CD14-positive monocyte (primary cell): ENCODE measurements around the gene GKAP1. TPM values are rescaled to one million over a fixed set of nuclear protein-coding genes. Genes with fewer than 3 reads are reported as not detected.

Experiments
- DNase-seq, 3 donors: peaks; one replicate each; pipeline ENCODE4 v3.0.0-alpha.2; 2011 to 2022
- H2AFZ ChIP-seq: 2 replicates; pipeline ENCODE4 v1.6.0; 2012; ENCODE audit warnings: mild to moderate bottlenecking, low read depth, low read length, inconsistent platforms; ENCODE audit not compliant: insufficient read depth, poor library complexity, severe bottlenecking
- H3K27ac ChIP-seq, 2 donors: 1 replicate in 1 of 2; 2 replicates in 1 of 2; pipeline ENCODE4 v1.5.1; 2012 to 2013; ENCODE audit warnings: low read length in 2 of 2, control low read depth in 1 of 2, inconsistent platforms in 1 of 2, low read depth in 1 of 2, mild to moderate bottlenecking in 1 of 2
- H3K27me3 ChIP-seq, 2 donors: one replicate each; pipeline versions ENCODE4 v1.6.0 to v1.6.1; 2011 to 2013; ENCODE audit warnings: low read length in 2 of 2; ENCODE audit not compliant: control insufficient read depth in 2 of 2, insufficient read depth in 2 of 2
- H3K36me3 ChIP-seq, 2 donors: replicated peaks in 1 of 2; 1 replicate in 1 of 2; 2 replicates in 1 of 2; pipeline versions ENCODE4 v1.5.1 to v1.6.1; 2012 to 2013; ENCODE audit warnings: low read length in 2 of 2, control low read depth in 1 of 2, inconsistent platforms in 1 of 2, mild to moderate bottlenecking in 1 of 2; ENCODE audit not compliant: insufficient read depth in 2 of 2, control insufficient read depth in 1 of 2
- H3K4me1 ChIP-seq, 2 donors: 1 replicate in 1 of 2; 2 replicates in 1 of 2; pipeline versions ENCODE4 v1.5.1 to v1.6.1; 2012 to 2013; ENCODE audit warnings: low read length in 2 of 2, control low read depth in 1 of 2, inconsistent platforms in 1 of 2, mild to moderate bottlenecking in 1 of 2, moderate library complexity in 1 of 2; ENCODE audit not compliant: insufficient read depth in 2 of 2, control insufficient read depth in 1 of 2
- H3K4me2 ChIP-seq: replicated peaks from 2 replicates; pipeline ENCODE3; 2012; ENCODE audit warnings: low read length, moderate library complexity, mild to moderate bottlenecking; ENCODE audit not compliant: poor library complexity, severe bottlenecking; ENCODE audit errors: extremely low read depth
- H3K4me3 ChIP-seq, 3 experiments: fragments of 200-600 bp in 1 of 3; sonication (generic) in 1 of 3; replicated peaks in 1 of 3; 1 replicate in 2 of 3; 2 replicates in 1 of 3; pipeline ENCODE4 v1.5.1; 2011 to 2013; ENCODE audit warnings: low read length in 3 of 3, mild to moderate bottlenecking in 3 of 3, control low read depth in 2 of 3, low read depth in 2 of 3, inconsistent platforms in 1 of 3, moderate library complexity in 1 of 3
- H3K79me2 ChIP-seq: 2 replicates; pipeline ENCODE4 v1.6.0; 2012; ENCODE audit warnings: mild to moderate bottlenecking, control low read depth, inconsistent platforms, low read length, moderate library complexity; ENCODE audit not compliant: insufficient read depth
- H3K9ac ChIP-seq: 2 replicates; pipeline ENCODE4 v1.6.0; 2017; ENCODE audit warnings: low read length, mild to moderate bottlenecking; ENCODE audit not compliant: insufficient read depth, poor library complexity, severe bottlenecking
- H3K9me3 ChIP-seq, 2 donors: replicated peaks in 1 of 2; 1 replicate in 1 of 2; 2 replicates in 1 of 2; pipeline versions ENCODE4 v1.5.1 to v1.6.1; 2012 to 2013; ENCODE audit warnings: low read length in 2 of 2, control low read depth in 1 of 2; ENCODE audit not compliant: control insufficient read depth in 1 of 2, insufficient read depth in 1 of 2
- H4K20me1 ChIP-seq: 2 replicates; pipeline ENCODE4 v1.6.0; 2012; ENCODE audit warnings: mild to moderate bottlenecking, low read length, control low read depth, moderate library complexity; ENCODE audit not compliant: insufficient read depth
- H3K27ac Mint-ChIP-seq, 7 donors: one replicate each; pipeline ENCODE4 v1.8.0; 2020; ENCODE audit warnings: mild to moderate bottlenecking in 7 of 7, mixed read lengths in 7 of 7, moderate library complexity in 6 of 7, inconsistent platforms in 2 of 7
- H3K27me3 Mint-ChIP-seq, 3 donors: one replicate each; pipeline ENCODE4 v1.8.0; 2021 to 2022; ENCODE audit warnings: low read depth in 3 of 3, mild to moderate bottlenecking in 3 of 3, mixed read lengths in 3 of 3, moderate library complexity in 3 of 3, inconsistent platforms in 1 of 3
- H3K36me3 Mint-ChIP-seq, 2 donors: one replicate each; pipeline ENCODE4 v1.8.0; 2020; ENCODE audit warnings: mixed read lengths in 2 of 2, inconsistent platforms in 1 of 2, mild to moderate bottlenecking in 1 of 2
- H3K4me1 Mint-ChIP-seq: one replicate; pipeline ENCODE4 v1.8.0; 2020; ENCODE audit warnings: mild to moderate bottlenecking, mixed read lengths
- H3K4me3 Mint-ChIP-seq, 2 donors: one replicate each; pipeline ENCODE4 v1.8.0; 2020; ENCODE audit warnings: mild to moderate bottlenecking in 2 of 2, mixed read lengths in 2 of 2, moderate library complexity in 1 of 2
- H3K9me3 Mint-ChIP-seq, 7 donors: one replicate each; pipeline ENCODE4 v1.8.0; 2020 to 2022; ENCODE audit warnings: mixed read lengths in 7 of 7, mild to moderate bottlenecking in 6 of 7, moderate library complexity in 6 of 7, inconsistent platforms in 2 of 7
- CTCF ChIP-seq: fragments of 200-600 bp; IDR thresholded peaks from one replicate; pipeline ENCODE4 v1.8.0; 2022; ENCODE audit warnings: antibody characterized with exemption, mild to moderate bottlenecking
- WGBS: methylation state at CpG from one replicate; pipeline ENCODE4 v1.1.5; 2013; ENCODE audit warnings: missing lambda C conversion rate; ENCODE audit not compliant: insufficient coverage; 5-methylcytosine and 5-hydroxymethylcytosine counted together
- intact Hi-C, 2 donors: fragments of 100-400 bp; cut with micrococcal nuclease; formaldehyde crosslinking; loops; one replicate each; pipeline versions ENCODE4 v1.15.0 to v1.15.1; 2023
- polyA plus RNA-seq, 3 donors: library from polyadenylated mRNA; depleted of rRNA in 1 of 3; unstranded in 2 of 3; stranded (reverse) in 1 of 3; fragments of 300-500 nt in 2 of 3; fragments of >200 nt in 1 of 3; fragmentation: Illumina TruSeq in 2 of 3; gene quantifications; 1 replicate in 2 of 3; 2 replicates in 1 of 3; pipeline ENCODE4 v1.2.3, GENCODE V29; 2012 to 2021

GKAP1 gene
- polyA plus RNA-seq, 3 donors: 0.71 to 1.5 (median 1.4) TPM

GRCh38 chr9:83724436-83724835, 93.1 kb downstream of the GKAP1 start:
- no peak overlapping the region for H2AFZ ChIP-seq
- peaks cover 7 to 13% of the 10 kb centered on the region in 2 donors for H3K9me3 ChIP-seq
- no peak for DNase-seq
- Mint-ChIP-seq H3K9me3 (peaks cover 3 to 28% (median 10%) of the 10 kb centered on the region in 7 donors), H3K27ac (no peak overlapping the region), H3K4me3 (no peak overlapping the region), H3K27me3 (peaks cover 0 to 3% (median 2%) of the 10 kb centered on the region in 3 donors), H3K4me1 (no peaks in the 10 kb centered on the region), H3K36me3 (no peaks in the 10 kb centered on the region)
- H3K4me2 ChIP-seq: no peak overlapping the region
- no peak overlapping the region for H3K27ac ChIP-seq
- H3K36me3 ChIP-seq: no peaks in the 10 kb centered on the region
- no peaks in the 10 kb centered on the region for H4K20me1 ChIP-seq
- no peaks in the 10 kb centered on the region for H3K27me3 ChIP-seq
- H3K79me2 ChIP-seq: no peaks in the 10 kb centered on the region
- H3K4me1 ChIP-seq: no peaks in the 10 kb centered on the region
- H3K9ac ChIP-seq: no peak overlapping the region
- no peak for TF ChIP-seq CTCF
- intact Hi-C loops: no loop called here
- H3K4me3 ChIP-seq: no peak overlapping the region

GRCh38 chr9:83722726-83723495, 94.7 kb downstream of the GKAP1 start:
- H2AFZ ChIP-seq: no peak overlapping the region

More at GRCh38 chr9:83722726-83723495, 94.7 kb downstream of the GKAP1 start:
- WGBS: no CpG with 5 or more reads among the region's 2 CpGs
- Mint-ChIP-seq H3K36me3 (no peaks in the 10 kb centered on the region), H3K4me3 (no peak overlapping the region), H3K27me3 (peaks cover 0 to 3% (median 2%) of the 10 kb centered on the region in 3 donors), H3K9me3 (peaks cover 3 to 28% (median 10%) of the 10 kb centered on the region in 7 donors), H3K4me1 (no peaks in the 10 kb centered on the region), H3K27ac (no peak overlapping the region)
- no peak for TF ChIP-seq CTCF
- H3K4me1 ChIP-seq: no peaks in the 10 kb centered on the region
- no peaks in the 10 kb centered on the region for H3K79me2 ChIP-seq
- H3K27ac ChIP-seq: no peak overlapping the region
- no peak overlapping the region for H3K4me3 ChIP-seq
- DNase-seq: no peak
- no peaks in the 10 kb centered on the region for H3K27me3 ChIP-seq
- H4K20me1 ChIP-seq: no peaks in the 10 kb centered on the region
- H3K9me3 ChIP-seq: peaks cover 7 to 13% of the 10 kb centered on the region in 2 donors
- intact Hi-C loops: no loop called here
- H3K4me2 ChIP-seq: no peak overlapping the region
- no peaks in the 10 kb centered on the region for H3K36me3 ChIP-seq
- no peak overlapping the region for H3K9ac ChIP-seq
